Activated T-helper 2 cell treated with anti-CD3 and anti-CD28 coated beads, Interferon-gamma antibody, Interleukin-2, Interleukin-4, amounts not matched to agents 10 μg/mL and 5 μg/mL and 100 μg/mL, durations not matched to agents 14 hours and 24 hours and 36 hours (primary cell): ENCODE data around the gene SPEG. TPM values are rescaled to one million over a fixed set of nuclear protein-coding genes. Genes with fewer than 3 reads are reported as not detected.
"Not testable (repeated sequence)": the region's sequence is repeated elsewhere in the genome, so short reads cannot be mapped to it uniquely, and the experiment has no call there.

Experiments used
- DNase-seq: peaks from one replicate; pipeline ENCODE4 v3.0.0; 2021; ENCODE audit warnings: low spot score
- H3K27ac Mint-ChIP-seq: one replicate; pipeline ENCODE4 v1.8.0; 2021; ENCODE audit warnings: mixed read lengths
- H3K27me3 Mint-ChIP-seq: one replicate; pipeline ENCODE4 v1.8.0; 2021; ENCODE audit warnings: low read depth, mixed read lengths
- H3K36me3 Mint-ChIP-seq: one replicate; pipeline ENCODE4 v1.8.0; 2021; ENCODE audit warnings: low read depth, mixed read lengths
- H3K4me1 Mint-ChIP-seq: one replicate; pipeline ENCODE4 v1.8.0; 2021; ENCODE audit warnings: low read depth, mixed read lengths
- H3K4me3 Mint-ChIP-seq: one replicate; pipeline ENCODE4 v1.8.0; 2021; ENCODE audit warnings: low read depth, mild to moderate bottlenecking, moderate library complexity, mixed read lengths
- H3K9me3 Mint-ChIP-seq: one replicate; pipeline ENCODE4 v1.8.0; 2021; ENCODE audit warnings: mixed read lengths
- intact Hi-C: fragments of 100-400 bp; cut with micrococcal nuclease; formaldehyde crosslinking; loops from one replicate; pipeline ENCODE4 v1.15.1; 2023
- total RNA-seq: library from RNA; stranded (reverse); gene quantifications from 2 replicates; pipeline ENCODE4 v1.2.3, GENCODE V29; 2022

SPEG gene
- not detected in 2 replicates for total RNA-seq

GRCh38 chr2:219434718-219435525 lies at the start of gene SPEG:
SPEG (plus strand) TSS chr2:219434843; CDS start chr2:219434978, 135 bp downstream.
- no peaks in the 10 kb centered on the region for H3K36me3 Mint-ChIP-seq
- DNase-seq = no peak
- H3K4me1 Mint-ChIP-seq = no peaks in the 10 kb centered on the region
- H3K4me3 Mint-ChIP-seq = no peak within 1 kb of the TSS
- no peaks in the 10 kb centered on the region for H3K9me3 Mint-ChIP-seq
- intact Hi-C loops = loop anchor here (2.0 kb wide), 1 partner anchor 32 kb away; no protein-coding TSS in a partner anchor
- no peak within 1 kb of the TSS for H3K27ac Mint-ChIP-seq
- H3K27me3 Mint-ChIP-seq = peaks cover 32% of the 10 kb centered on the region

- Mint-ChIP-seq H3K36me3 (peaks cover 49% of the 10 kb centered on the region), H3K27me3 (no peaks in the 10 kb centered on the region), H3K4me1 (peaks cover 7% of the 10 kb centered on the region), H3K9me3 (no peaks in the 10 kb centered on the region), H3K27ac (no peak overlapping the region), H3K4me3 (no peak overlapping the region)
- no peak for DNase-seq
- intact Hi-C loops = loop anchor here (5.0 kb wide), 2 partner anchors 1113 to 1168 kb away; partner anchors contain the start of genes AAMP, ARPC2 and PNKD
Observed at GRCh38 chr2:219384859-219385258, 49.8 kb upstream of the SPEG start.

- Mint-ChIP-seq H3K36me3 (peaks cover 43% of the 10 kb centered on the region), H3K27ac (no peak overlapping the region), H3K4me3 (peak overlapping the region; percentile 98), H3K9me3 (no peaks in the 10 kb centered on the region), H3K4me1 (peaks cover 7% of the 10 kb centered on the region), H3K27me3 (peaks cover 2% of the 10 kb centered on the region)
- intact Hi-C loops = loop anchor here (2.0 to 5.0 kb wide), 3 partner anchors 209 to 1169 kb away; partner anchors contain the start of genes AAMP, ARPC2, CNPPD1 and PNKD
- DNase-seq = no peak
Observed at GRCh38 chr2:219385958-219386520, 48.6 kb upstream of the SPEG start.

- Mint-ChIP-seq H3K27me3 (peaks cover 5% of the 10 kb centered on the region), H3K9me3 (no peaks in the 10 kb centered on the region), H3K36me3 (peaks cover 37% of the 10 kb centered on the region), H3K27ac (peak overlapping the region; percentile 96), H3K4me3 (peak overlapping the region; percentile 98), H3K4me1 (peaks cover 7% of the 10 kb centered on the region)
- no peak for DNase-seq
- intact Hi-C loops = loop anchor here (1.0 to 5.0 kb wide), 4 partner anchors 210 to 1169 kb away; partner anchors contain the start of genes AAMP, ARPC2, CNPPD1 and NHEJ1
Observed at GRCh38 chr2:219386532-219387280, 47.9 kb upstream of the SPEG start.

GRCh38 chr2:219387306-219388120 lies 47.1 kb upstream of the SPEG start, which contains the start of gene DNPEP:
DNPEP (minus strand) TSS chr2:219387912; CDS start chr2:219387794, 118 bp downstream.
- H3K4me3 Mint-ChIP-seq = peak within 1 kb of the TSS; percentile 98
- DNase-seq = peak; percentile 88
- H3K36me3 Mint-ChIP-seq = peaks cover 32% of the 10 kb centered on the region
- intact Hi-C loops = loop anchor here (1.0 to 5.0 kb wide), 10 partner anchors 108 to 1170 kb away; partner anchors contain the start of genes AAMP, ARPC2, CHPF and CNPPD1
- peak within 1 kb of the TSS; percentile 96 for H3K27ac Mint-ChIP-seq
- H3K27me3 Mint-ChIP-seq = peaks cover 5% of the 10 kb centered on the region
- peaks cover 7% of the 10 kb centered on the region for H3K4me1 Mint-ChIP-seq
- H3K9me3 Mint-ChIP-seq = no peaks in the 10 kb centered on the region

GRCh38 chr2:219388121-219388906 lies 46.3 kb upstream of the SPEG start:
- Mint-ChIP-seq H3K27me3 (peaks cover 8% of the 10 kb centered on the region), H3K36me3 (peaks cover 30% of the 10 kb centered on the region), H3K4me1 (peaks cover 7% of the 10 kb centered on the region), H3K9me3 (no peaks in the 10 kb centered on the region), H3K27ac (peak overlapping the region; percentile 75), H3K4me3 (peak overlapping the region; percentile 65)
- intact Hi-C loops = loop anchor here (1.0 to 5.0 kb wide), 8 partner anchors 109 to 1171 kb away; partner anchors contain the start of genes AAMP, ARPC2, CHPF and DNAJB2
- peak; percentile 96 for DNase-seq

- DNase-seq = no peak
- peaks cover 12% of the 10 kb centered on the region for H3K27me3 Mint-ChIP-seq
- intact Hi-C loops = loop anchor here (1.0 to 5.0 kb wide), 8 partner anchors 109 to 1172 kb away; partner anchors contain the start of genes AAMP, ARPC2, CHPF and DNAJB2
- peaks cover 25% of the 10 kb centered on the region for H3K36me3 Mint-ChIP-seq
- H3K27ac Mint-ChIP-seq = peak overlapping the region; percentile 42
- H3K9me3 Mint-ChIP-seq = no peaks in the 10 kb centered on the region
- H3K4me1 Mint-ChIP-seq = peaks cover 7% of the 10 kb centered on the region
- peak overlapping the region; percentile 65 for H3K4me3 Mint-ChIP-seq
Observed at GRCh38 chr2:219388907-219389156, 45.8 kb upstream of the SPEG start.

GRCh38 chr2:219392754-219393153 lies 41.9 kb upstream of the SPEG start:
- Mint-ChIP-seq H3K4me1 (peaks cover 5% of the 10 kb centered on the region), H3K27me3 (peaks cover 18% of the 10 kb centered on the region), H3K9me3 (no peaks in the 10 kb centered on the region), H3K4me3 (no peak overlapping the region), H3K27ac (no peak overlapping the region), H3K36me3 (no peaks in the 10 kb centered on the region)
- intact Hi-C loops = no loop called here
- no peak for DNase-seq

- H3K4me1 Mint-ChIP-seq, H3K9me3 Mint-ChIP-seq, H3K4me3 Mint-ChIP-seq, H3K27ac Mint-ChIP-seq, H3K36me3 Mint-ChIP-seq, intact Hi-C loops, DNase-seq: not testable (repeated sequence)
- peaks cover 18% of the 10 kb centered on the region for H3K27me3 Mint-ChIP-seq
Observed at GRCh38 chr2:219395056-219395455, 39.6 kb upstream of the SPEG start.

GRCh38 chr2:219395609-219396008 lies 39.0 kb upstream of the SPEG start:
- no peak for DNase-seq
- no peaks in the 10 kb centered on the region for H3K4me1 Mint-ChIP-seq
- intact Hi-C loops = no loop called here
- H3K27ac Mint-ChIP-seq = no peak overlapping the region
- H3K9me3 Mint-ChIP-seq = no peaks in the 10 kb centered on the region
- no peaks in the 10 kb centered on the region for H3K36me3 Mint-ChIP-seq
- no peak overlapping the region for H3K4me3 Mint-ChIP-seq
- H3K27me3 Mint-ChIP-seq = peaks cover 18% of the 10 kb centered on the region

GRCh38 chr2:219396863-219397457 lies 37.7 kb upstream of the SPEG start:
- H3K27ac Mint-ChIP-seq = no peak overlapping the region
- H3K36me3 Mint-ChIP-seq = no peaks in the 10 kb centered on the region
- no peak overlapping the region for H3K4me3 Mint-ChIP-seq
- H3K27me3 Mint-ChIP-seq = peaks cover 14% of the 10 kb centered on the region
- no peaks in the 10 kb centered on the region for H3K9me3 Mint-ChIP-seq
- H3K4me1 Mint-ChIP-seq = no peaks in the 10 kb centered on the region
- DNase-seq = no peak
- intact Hi-C loops = no loop called here
